ENCODE data around the gene CFL1. TPM values are rescaled to one million over a fixed set of nuclear protein-coding genes. Genes with fewer than 3 reads are reported as not detected.
A peak's percentile ranks its signal among the peaks of the same experiment; 100 is the strongest.

CFL1 gene
- total RNA-seq, 1 experiment from 2014 or later, result 1,911 TPM

DNA sequence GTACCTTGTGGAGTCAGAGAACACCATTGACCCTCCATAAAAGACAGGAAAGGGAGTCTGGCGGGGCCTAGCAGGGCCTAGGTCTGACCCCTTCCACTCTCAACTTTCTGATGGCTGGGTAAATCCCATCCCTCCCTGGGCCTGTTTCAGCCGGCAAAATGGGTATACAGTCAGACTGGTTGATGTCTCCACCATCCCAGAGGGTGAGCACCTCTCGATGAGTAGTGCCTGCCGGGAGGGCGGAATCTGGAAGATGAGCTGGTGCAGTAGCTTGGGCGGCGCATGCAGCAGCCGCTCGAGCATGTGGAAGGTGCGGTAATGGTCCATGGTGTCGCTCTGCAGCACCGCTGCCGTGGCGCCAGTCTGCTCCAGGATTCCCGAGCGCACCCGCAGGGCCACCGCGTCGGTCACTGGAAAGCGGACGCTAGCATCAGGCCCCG lies 29.8 kb upstream of the CFL1 start:
- in situ Hi-C loops (cut with HindIII; ENCODE audit: low pct_unique_long_range_greater_than_20kb, low sequenced_read_pairs) (no loop called here), intact Hi-C loops (cut with micrococcal nuclease; ENCODE audit: unreplicated experiment) (loop anchor here (2.0 kb wide), 1 partner anchor 101 kb away; no protein-coding TSS in a partner anchor)
- H3K4me3 ChIP-seq (ENCODE audit: low read depth in 2 of 2, low read length in 2 of 2), result peak overlapping the region; percentile 88 to 93
- ChIA-PET CTCF (interaction anchor here (0.5 to 2.4 kb wide), 23 partner anchors 13 to 233 kb away, joined by 3 to 24 read pairs (median 6); partner anchors contain the start of genes FOSL1 and MUS81), POLR2A (interaction anchor here (0.6 to 2.0 kb wide), 8 partner anchors 11 to 274 kb away, joined by 3 to 13 read pairs (median 5); partner anchors contain the start of genes FOSL1 and MUS81)
- H3K4me1 ChIP-seq (ENCODE audit: control insufficient read depth, insufficient read depth, low read length), result peaks cover 47% of the 10 kb centered on the region
- TSS peak; percentile 42 for BruUV-seq (replicated peaks)
- ATAC-seq (no peak), DNase-seq (ENCODE audit: low read depth, low spot score) (no peak)
- H3K36me3 ChIP-seq (ENCODE audit: control insufficient read depth, insufficient read depth, low read length), result peaks cover 4% of the 10 kb centered on the region; the same call in 1 of the 2 replicates
- H3K9me3 ChIP-seq (ENCODE audit: control insufficient read depth, insufficient read depth, low read depth, low read length), result no peaks in the 10 kb centered on the region
- H3K27ac ChIP-seq (ENCODE audit: low read length), result peak overlapping the region; percentile 98
- TF ChIP-seq TCF7L2 (IDR thresholded peaks at IDR 0.05; ENCODE audit: low read depth, low read length) (no peak), SIN3A (IDR thresholded peaks at IDR 0.05; ENCODE audit: borderline replicate concordance, insufficient read depth, low read depth, low read length) (no peak), POLR2AphosphoS5 (IDR thresholded peaks at IDR 0.05; ENCODE audit: low read depth, low read length) (no peak)
- TF ChIP-seq, protein P1, sequence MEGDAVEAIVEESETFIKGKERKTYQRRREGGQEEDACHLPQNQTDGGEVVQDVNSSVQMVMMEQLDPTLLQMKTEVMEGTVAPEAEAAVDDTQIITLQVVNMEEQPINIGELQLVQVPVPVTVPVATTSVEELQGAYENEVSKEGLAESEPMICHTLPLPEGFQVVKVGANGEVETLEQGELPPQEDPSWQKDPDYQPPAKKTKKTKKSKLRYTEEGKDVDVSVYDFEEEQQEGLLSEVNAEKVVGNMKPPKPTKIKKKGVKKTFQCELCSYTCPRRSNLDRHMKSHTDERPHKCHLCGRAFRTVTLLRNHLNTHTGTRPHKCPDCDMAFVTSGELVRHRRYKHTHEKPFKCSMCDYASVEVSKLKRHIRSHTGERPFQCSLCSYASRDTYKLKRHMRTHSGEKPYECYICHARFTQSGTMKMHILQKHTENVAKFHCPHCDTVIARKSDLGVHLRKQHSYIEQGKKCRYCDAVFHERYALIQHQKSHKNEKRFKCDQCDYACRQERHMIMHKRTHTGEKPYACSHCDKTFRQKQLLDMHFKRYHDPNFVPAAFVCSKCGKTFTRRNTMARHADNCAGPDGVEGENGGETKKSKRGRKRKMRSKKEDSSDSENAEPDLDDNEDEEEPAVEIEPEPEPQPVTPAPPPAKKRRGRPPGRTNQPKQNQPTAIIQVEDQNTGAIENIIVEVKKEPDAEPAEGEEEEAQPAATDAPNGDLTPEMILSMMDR (IDR thresholded peaks at IDR 0.05), result no peak
- TF ChIP-seq, protein P2, sequence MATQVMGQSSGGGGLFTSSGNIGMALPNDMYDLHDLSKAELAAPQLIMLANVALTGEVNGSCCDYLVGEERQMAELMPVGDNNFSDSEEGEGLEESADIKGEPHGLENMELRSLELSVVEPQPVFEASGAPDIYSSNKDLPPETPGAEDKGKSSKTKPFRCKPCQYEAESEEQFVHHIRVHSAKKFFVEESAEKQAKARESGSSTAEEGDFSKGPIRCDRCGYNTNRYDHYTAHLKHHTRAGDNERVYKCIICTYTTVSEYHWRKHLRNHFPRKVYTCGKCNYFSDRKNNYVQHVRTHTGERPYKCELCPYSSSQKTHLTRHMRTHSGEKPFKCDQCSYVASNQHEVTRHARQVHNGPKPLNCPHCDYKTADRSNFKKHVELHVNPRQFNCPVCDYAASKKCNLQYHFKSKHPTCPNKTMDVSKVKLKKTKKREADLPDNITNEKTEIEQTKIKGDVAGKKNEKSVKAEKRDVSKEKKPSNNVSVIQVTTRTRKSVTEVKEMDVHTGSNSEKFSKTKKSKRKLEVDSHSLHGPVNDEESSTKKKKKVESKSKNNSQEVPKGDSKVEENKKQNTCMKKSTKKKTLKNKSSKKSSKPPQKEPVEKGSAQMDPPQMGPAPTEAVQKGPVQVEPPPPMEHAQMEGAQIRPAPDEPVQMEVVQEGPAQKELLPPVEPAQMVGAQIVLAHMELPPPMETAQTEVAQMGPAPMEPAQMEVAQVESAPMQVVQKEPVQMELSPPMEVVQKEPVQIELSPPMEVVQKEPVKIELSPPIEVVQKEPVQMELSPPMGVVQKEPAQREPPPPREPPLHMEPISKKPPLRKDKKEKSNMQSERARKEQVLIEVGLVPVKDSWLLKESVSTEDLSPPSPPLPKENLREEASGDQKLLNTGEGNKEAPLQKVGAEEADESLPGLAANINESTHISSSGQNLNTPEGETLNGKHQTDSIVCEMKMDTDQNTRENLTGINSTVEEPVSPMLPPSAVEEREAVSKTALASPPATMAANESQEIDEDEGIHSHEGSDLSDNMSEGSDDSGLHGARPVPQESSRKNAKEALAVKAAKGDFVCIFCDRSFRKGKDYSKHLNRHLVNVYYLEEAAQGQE (IDR thresholded peaks at IDR 0.05; ENCODE audit: insufficient read depth in 1 of 2, low read depth in 2 of 2, low read length in 1 of 2), result no peak
- no peaks in the 10 kb centered on the region for H3K27me3 ChIP-seq (ENCODE audit: control insufficient read depth, insufficient read depth, low read length)

DNA sequence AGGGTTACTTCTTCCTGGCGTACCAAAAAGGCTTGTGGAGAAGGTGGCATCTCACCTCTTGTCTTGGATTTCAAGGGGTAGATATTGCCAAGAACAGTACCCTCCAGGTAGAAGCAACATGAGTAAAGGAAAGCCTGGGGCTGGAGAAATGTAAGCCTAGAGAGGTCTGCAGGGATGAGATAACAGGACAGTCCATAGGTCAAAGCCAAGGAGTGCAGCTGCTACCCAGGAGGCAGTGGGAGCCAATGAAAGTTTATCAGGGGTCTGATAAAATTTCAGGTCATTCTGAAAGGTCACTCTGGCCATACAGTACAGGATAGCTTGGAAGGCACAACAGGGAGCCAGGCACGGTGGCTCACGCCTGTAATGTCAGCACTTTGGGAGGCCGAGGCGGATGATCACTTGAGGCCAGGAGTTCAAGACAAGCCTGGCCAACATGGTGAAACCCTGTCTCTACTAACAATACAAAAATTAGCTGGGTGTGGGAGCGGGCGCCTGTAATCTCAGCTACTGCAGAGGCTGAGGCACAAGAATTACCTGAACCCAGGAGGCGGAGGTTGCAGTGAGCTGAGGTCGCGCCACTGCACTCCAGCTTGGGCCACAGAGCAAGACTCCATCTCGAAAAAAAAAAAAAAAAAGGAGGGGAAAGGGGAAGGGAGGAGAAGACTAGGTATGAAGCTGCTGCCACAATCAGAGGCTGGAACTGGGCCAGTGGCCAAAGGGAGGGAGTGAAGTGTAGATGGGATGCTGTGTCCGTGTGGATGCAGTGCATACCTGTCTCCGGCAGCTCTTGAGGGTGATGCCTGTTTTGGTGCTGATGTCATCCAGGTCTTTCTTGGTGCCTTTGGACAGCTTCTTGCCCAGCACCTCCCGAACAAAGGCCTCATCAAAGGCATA lies 29.1 kb upstream of the CFL1 start:
- no TSS peak for BruUV-seq (replicated peaks)
- Histone ChIP-seq H3K9me3 (ENCODE audit: control insufficient read depth, insufficient read depth, low read depth, low read length) (no peaks in the 10 kb centered on the region), H3K27me3 (ENCODE audit: control insufficient read depth, insufficient read depth, low read length) (no peaks in the 10 kb centered on the region), H3K27ac (ENCODE audit: low read length) (peak overlapping the region; percentile 98), H3K4me1 (ENCODE audit: control insufficient read depth, insufficient read depth, low read length) (peaks cover 40% of the 10 kb centered on the region), H3K36me3 (ENCODE audit: control insufficient read depth, insufficient read depth, low read length) (peaks cover 4% of the 10 kb centered on the region; the same call in 1 of the 2 replicates), H3K4me3 (ENCODE audit: low read depth in 2 of 2, low read length in 2 of 2) (peak overlapping the region; percentile 88 to 93)
- POLR2A ChIA-PET, result interaction anchor here (0.6 to 1.1 kb wide), 2 partner anchors 13 to 46 kb away, joined by 4 to 10 read pairs; no protein-coding TSS in a partner anchor
- DNase-seq (ENCODE audit: low read depth, low spot score) (no peak), ATAC-seq (no peak)
- TF ChIP-seq TCF7L2 (IDR thresholded peaks at IDR 0.05; ENCODE audit: low read depth, low read length) (no peak), POLR2AphosphoS5 (IDR thresholded peaks at IDR 0.05; ENCODE audit: low read depth, low read length) (no peak), SIN3A (IDR thresholded peaks at IDR 0.05; ENCODE audit: borderline replicate concordance, insufficient read depth, low read depth, low read length) (no peak)
- TF ChIP-seq, protein P2 (IDR thresholded peaks at IDR 0.05; ENCODE audit: insufficient read depth in 1 of 2, low read depth in 2 of 2, low read length in 1 of 2), result no peak
- TF ChIP-seq, protein P1 (IDR thresholded peaks at IDR 0.05), result no peak
- CTCF ChIA-PET, result interaction anchor here (0.6 to 1.3 kb wide), 3 partner anchors 25 to 42 kb away, joined by 3 to 8 read pairs (median 4); no protein-coding TSS in a partner anchor
- intact Hi-C loops (cut with micrococcal nuclease; ENCODE audit: unreplicated experiment) (no loop called here), in situ Hi-C loops (cut with HindIII; ENCODE audit: low pct_unique_long_range_greater_than_20kb, low sequenced_read_pairs) (no loop called here)

Measured in Panc1 (cell line).